Activated CD4-positive, alpha-beta memory T cell treated with anti-CD3 and anti-CD28 coated beads for 36 hours (primary cell): ENCODE results near the gene STK38. TPM values are rescaled to one million over a fixed set of nuclear protein-coding genes. Genes with fewer than 3 reads are reported as not detected.

ENCODE experiments used
- total RNA-seq, 2 experiments: library from RNA; stranded (reverse); gene quantifications; one replicate each; pipeline ENCODE4 v1.2.3, GENCODE V29; 2021

The STK38 gene
- total RNA-seq, 2 experiments from 2014 or later = 25.8 to 27.5 TPM

Other genes with a start within 250 kb of the STK38 start
- gene BNIP5, start 210.6 kb downstream of the STK38 start, total RNA-seq = not detected
- gene ETV7, start 159.8 kb downstream of the STK38 start, total RNA-seq = 1 to 10 TPM; 5.8 to 5.9 TPM
- under 1 TPM; 0.22 to 0.29 TPM for gene PXT1, start 104.6 kb downstream of the STK38 start, total RNA-seq
- gene KCTD20, start 104.5 kb downstream of the STK38 start, total RNA-seq = 10 to 100 TPM; 48.0 to 51.0 TPM
- gene SRSF3, start 46.9 kb upstream of the STK38 start, total RNA-seq = 100 to 1,000 TPM; 390 to 392 TPM
- 10 to 100 TPM; 64.2 to 66.7 TPM for gene CDKN1A, start 131.2 kb upstream of the STK38 start, total RNA-seq
- gene RAB44, start 150.3 kb upstream of the STK38 start, total RNA-seq = under 1 TPM; 0.05 TPM